Activated naive CD4-positive, alpha-beta T cell treated with anti-CD3 and anti-CD28 coated beads for 36 hours (primary cell): ENCODE data around the gene KIR2DL1. TPM values are rescaled to one million over a fixed set of nuclear protein-coding genes. Genes with fewer than 3 reads are reported as not detected.
"Not testable (repeated sequence)": the region's sequence is repeated elsewhere in the genome, so short reads cannot be mapped to it uniquely, and the experiment has no call there.

Experiments used
- CTCF ChIA-PET: fragments of 350-600 bp; sonication (Branson Sonifier 250); formaldehyde crosslinking; loops from one replicate; lab custom pipeline; 2021; ENCODE audit warnings: antibody characterized with exemption; lab: Charles Lee
- DNase-seq: peaks from one replicate; pipeline ENCODE4 v3.0.0-alpha.2; 2020
- H3K27ac Mint-ChIP-seq: one replicate; pipeline ENCODE4 v1.8.0; 2021; ENCODE audit warnings: mild to moderate bottlenecking, mixed read lengths
- H3K27me3 Mint-ChIP-seq: one replicate; pipeline ENCODE4 v1.8.0; 2021; ENCODE audit warnings: low read depth, mixed read lengths
- H3K36me3 Mint-ChIP-seq: one replicate; pipeline ENCODE4 v1.8.0; 2021; ENCODE audit warnings: low read depth, mixed read lengths
- H3K4me1 Mint-ChIP-seq: one replicate; pipeline ENCODE4 v1.8.0; 2021; ENCODE audit warnings: low read depth, mixed read lengths
- H3K4me3 Mint-ChIP-seq: one replicate; pipeline ENCODE4 v1.8.0; 2021; ENCODE audit warnings: mild to moderate bottlenecking, moderate library complexity, mixed read lengths
- H3K9me3 Mint-ChIP-seq: one replicate; pipeline ENCODE4 v1.8.0; 2021; ENCODE audit warnings: mixed read lengths
- intact Hi-C: fragments of 100-400 bp; cut with micrococcal nuclease; formaldehyde crosslinking; loops from one replicate; pipeline ENCODE4 v1.15.1; 2023
- total RNA-seq, 2 experiments: library from RNA; stranded (reverse); gene quantifications; one replicate each; pipeline ENCODE4 v1.2.3, GENCODE V29; 2021

KIR2DL1 gene
- total RNA-seq, 2 experiments from 2014 or later: not detected

DNA sequence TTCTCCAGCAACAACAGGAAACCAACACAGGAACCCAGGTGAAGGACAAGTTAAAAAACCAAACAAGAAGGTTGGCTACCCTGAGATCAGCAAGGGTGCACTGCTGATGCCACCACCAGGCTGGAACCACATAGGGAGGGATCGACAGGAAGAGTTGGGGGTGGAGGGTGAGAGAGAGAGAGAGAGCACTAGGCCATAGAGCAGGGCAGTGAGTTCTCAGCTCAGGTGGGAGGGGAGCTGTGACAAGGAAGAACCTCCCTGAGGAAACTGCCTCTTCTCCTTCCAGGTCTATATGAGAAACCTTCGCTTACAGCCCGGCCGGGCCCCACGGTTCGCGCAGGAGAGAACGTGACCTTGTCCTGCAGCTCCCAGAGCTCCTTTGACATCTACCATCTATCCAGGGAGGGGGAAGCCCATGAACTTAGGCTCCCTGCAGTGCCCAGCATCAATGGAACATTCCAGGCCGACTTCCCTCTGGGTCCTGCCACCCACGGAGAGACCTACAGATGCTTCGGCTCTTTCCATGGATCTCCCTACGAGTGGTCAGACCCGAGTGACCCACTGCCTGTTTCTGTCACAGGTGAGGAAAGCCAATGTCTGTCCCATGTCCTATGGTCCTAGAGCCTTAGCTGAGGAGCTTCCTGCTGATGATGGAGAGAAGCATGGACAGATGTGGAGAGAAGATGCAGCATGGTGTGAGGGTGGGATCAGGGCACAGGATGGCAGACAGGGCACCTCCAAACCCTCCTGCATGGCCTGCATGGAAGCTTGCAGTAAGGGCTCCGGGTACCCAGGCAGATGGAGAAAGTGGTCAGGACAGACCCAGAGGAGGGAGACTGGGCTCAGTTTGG lies 36.3 kb downstream of the KIR2DL1 start:
- H3K4me3 Mint-ChIP-seq: no peak overlapping the region
- no peaks in the 10 kb centered on the region for H3K4me1 Mint-ChIP-seq
- intact Hi-C loops: no loop called here
- H3K9me3 Mint-ChIP-seq: peaks cover 2% of the 10 kb centered on the region
- H3K36me3 Mint-ChIP-seq: no peaks in the 10 kb centered on the region
- CTCF ChIA-PET: interaction anchor here (0.6 to 0.7 kb wide), 2 partner anchors 28 to 1989 kb away, joined by 3 to 7 read pairs; no protein-coding TSS in a partner anchor
- DNase-seq: no peak
- peaks cover 12% of the 10 kb centered on the region for H3K27me3 Mint-ChIP-seq
- no peak overlapping the region for H3K27ac Mint-ChIP-seq

DNA sequence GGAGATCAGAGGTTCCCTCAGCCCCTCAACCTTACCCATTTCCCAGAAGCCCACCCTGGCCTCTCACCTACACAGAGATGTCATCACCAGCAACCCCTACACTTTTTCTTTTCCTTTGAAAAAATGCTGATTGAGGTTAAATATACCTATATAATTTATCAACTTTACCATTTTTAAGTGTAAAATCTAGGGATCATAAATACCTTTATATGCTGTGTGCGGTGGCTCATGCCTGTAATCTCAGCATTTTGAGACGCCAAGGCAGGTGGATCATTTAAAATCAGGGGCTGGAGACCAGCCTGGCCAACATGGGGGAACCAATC lies 36.9 kb downstream of the KIR2DL1 start:
- H3K27ac Mint-ChIP-seq: no peak overlapping the region
- intact Hi-C loops: no loop called here
- no peaks in the 10 kb centered on the region for H3K36me3 Mint-ChIP-seq
- CTCF ChIA-PET: no interaction called here
- peaks cover 12% of the 10 kb centered on the region for H3K27me3 Mint-ChIP-seq
- no peaks in the 10 kb centered on the region for H3K4me1 Mint-ChIP-seq
- H3K4me3 Mint-ChIP-seq: no peak overlapping the region
- DNase-seq: no peak
- peaks cover 2% of the 10 kb centered on the region for H3K9me3 Mint-ChIP-seq

DNA sequence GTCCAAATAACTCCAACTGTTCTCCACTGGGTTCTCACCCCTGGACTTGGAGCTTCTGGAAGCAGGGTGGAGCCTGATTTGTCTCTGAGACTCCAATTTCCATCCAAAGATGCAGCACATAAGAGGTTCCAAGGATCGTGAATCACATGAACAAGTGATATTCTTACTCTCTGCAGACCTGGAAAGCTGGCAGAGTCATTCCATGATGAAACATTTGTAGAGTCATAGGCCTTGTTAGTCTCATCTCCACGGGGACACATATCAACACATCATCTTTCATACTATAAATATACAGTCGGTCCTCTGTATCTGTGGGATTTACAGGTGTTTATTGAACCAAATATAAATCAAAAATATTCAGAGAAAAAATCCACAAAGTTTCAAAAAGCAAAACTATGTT lies 45.0 kb downstream of the KIR2DL1 start:
- H3K4me1 Mint-ChIP-seq, H3K36me3 Mint-ChIP-seq, H3K4me3 Mint-ChIP-seq, intact Hi-C loops, DNase-seq, H3K27ac Mint-ChIP-seq, CTCF ChIA-PET, H3K9me3 Mint-ChIP-seq, H3K27me3 Mint-ChIP-seq: not testable (repeated sequence)

DNA sequence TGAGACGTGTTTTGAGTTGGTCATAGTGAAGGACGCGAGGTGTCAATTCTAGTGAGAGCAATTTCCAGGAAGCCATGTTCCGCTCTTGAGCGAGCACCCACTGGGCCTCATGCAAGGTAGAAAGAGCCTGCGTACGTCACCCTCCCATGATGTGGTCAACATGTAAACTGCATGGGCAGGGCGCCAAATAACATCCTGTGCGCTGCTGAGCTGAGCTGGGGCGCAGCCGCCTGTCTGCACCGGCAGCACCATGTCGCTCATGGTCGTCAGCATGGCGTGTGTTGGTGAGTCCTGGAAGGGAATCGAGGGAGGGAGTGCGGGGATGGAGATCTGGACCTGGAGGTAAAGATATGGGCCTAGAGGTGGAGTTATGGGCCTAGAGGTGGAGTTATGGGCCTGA lies 46.7 kb downstream of the KIR2DL1 start, which contains the start of gene KIR3DL1:
Gene KIR3DL1, plus strand, starts transcription at position 218 of the 400 bp plus-strand sequence.
- H3K27me3 Mint-ChIP-seq, H3K4me1 Mint-ChIP-seq, H3K9me3 Mint-ChIP-seq, DNase-seq, intact Hi-C loops, H3K4me3 Mint-ChIP-seq, CTCF ChIA-PET, H3K36me3 Mint-ChIP-seq, H3K27ac Mint-ChIP-seq: not testable (repeated sequence)

DNA sequence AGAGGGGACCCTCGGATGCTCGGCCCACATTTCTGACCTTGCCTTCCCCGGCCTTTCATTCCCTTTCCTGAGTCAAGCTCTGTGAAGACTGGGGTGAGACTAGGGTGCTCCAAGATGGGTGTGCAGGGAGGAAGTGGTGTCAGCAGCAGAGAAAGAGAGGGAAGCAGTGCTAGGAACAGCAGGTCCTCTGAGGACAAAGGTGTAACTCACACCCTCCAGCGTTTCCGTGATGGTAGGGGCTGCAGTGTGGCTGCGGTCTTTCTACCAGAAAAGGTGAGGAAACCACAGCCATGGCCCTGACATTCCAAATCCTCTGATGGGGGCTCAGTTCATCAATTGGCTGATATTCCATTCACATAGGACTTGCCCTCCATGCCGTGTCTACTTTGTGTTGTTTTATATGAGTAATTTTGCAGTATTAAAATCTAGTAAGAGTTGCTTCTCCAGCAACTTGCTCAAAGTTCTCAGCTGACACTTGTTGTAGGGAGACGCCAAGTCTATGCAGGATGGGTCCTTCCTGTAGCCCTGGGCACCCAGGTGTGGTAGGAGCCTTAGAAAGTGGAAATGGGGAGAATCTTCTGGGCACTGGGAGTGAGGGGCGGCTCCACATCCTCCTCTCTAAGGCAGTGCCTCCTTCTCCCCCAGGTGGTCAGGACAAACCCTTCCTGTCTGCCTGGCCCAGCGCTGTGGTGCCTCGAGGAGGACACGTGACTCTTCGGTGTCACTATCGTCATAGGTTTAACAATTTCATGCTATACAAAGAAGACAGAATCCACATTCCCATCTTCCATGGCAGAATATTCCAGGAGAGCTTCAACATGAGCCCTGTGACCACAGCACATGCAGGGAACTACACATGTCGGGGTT lies 48.3 kb downstream of the KIR2DL1 start:
- no peak for DNase-seq
- H3K27me3 Mint-ChIP-seq: peaks cover 3% of the 10 kb centered on the region
- no peaks in the 10 kb centered on the region for H3K36me3 Mint-ChIP-seq
- no peak overlapping the region for H3K4me3 Mint-ChIP-seq
- H3K9me3 Mint-ChIP-seq: no peaks in the 10 kb centered on the region
- no peak overlapping the region for H3K27ac Mint-ChIP-seq
- intact Hi-C loops: no loop called here
- CTCF ChIA-PET: no interaction called here
- H3K4me1 Mint-ChIP-seq: no peaks in the 10 kb centered on the region

DNA sequence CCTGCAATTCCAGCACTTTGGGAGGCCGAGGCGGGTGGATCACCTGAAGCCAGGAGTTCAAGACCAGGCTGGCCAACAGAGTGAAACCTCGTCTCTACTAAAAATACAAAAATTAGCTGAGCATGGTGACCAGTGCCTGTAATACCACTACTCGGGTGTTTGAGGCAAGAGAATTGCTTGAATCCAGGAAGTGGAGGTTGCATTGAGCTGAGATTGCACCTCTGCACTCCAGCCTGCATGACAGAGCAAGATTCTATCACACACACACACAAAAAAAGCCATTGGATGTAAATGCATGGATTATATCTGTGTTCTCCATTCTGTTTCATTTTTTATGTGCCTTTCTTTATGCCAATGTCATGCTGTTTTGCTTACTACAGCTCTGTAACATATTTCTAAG lies 54.8 kb downstream of the KIR2DL1 start:
- H3K9me3 Mint-ChIP-seq, DNase-seq, H3K36me3 Mint-ChIP-seq, H3K27me3 Mint-ChIP-seq, H3K4me1 Mint-ChIP-seq, H3K4me3 Mint-ChIP-seq, intact Hi-C loops, CTCF ChIA-PET, H3K27ac Mint-ChIP-seq: not testable (repeated sequence)

DNA sequence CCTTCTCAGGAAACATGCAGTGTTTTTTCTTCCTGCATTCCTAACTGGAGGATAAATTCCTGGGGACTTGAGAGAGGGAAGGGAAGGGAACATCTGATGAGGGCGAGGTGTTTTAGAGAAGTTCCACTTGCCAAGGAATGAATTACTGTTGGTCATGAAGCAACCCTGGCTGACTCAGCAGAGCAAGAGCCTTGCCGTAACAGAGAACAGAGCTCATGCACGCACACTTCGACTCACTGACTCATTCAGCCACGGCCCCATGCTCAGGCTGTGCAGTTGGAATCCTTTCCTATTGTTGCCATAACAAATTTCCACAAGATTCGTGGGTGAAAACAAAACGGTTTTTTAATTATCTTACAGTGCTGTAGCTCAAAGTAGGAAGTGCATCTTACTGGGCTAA lies 55.7 kb downstream of the KIR2DL1 start:
- H3K9me3 Mint-ChIP-seq, H3K27me3 Mint-ChIP-seq, H3K27ac Mint-ChIP-seq, intact Hi-C loops, H3K4me3 Mint-ChIP-seq, CTCF ChIA-PET, H3K4me1 Mint-ChIP-seq, H3K36me3 Mint-ChIP-seq, DNase-seq: not testable (repeated sequence)

DNA sequence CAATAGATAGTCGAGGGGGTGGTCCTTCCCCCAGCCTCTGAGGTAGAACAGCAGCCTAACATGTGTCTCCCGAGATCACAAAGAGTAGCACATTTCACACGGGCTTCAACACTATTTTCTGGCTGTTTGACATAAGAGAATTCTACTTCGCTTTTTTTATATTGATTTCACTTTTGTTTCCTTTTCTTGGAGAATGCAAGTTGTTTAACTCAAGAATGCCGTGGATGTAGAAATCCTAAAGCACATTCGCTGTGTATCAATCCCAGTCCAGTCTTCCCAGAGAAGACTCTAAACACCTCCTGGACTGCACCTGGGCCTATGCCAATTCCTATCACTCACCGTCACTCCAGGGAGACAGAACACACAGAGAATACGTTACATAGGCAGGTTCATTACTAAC lies 58.5 kb downstream of the KIR2DL1 start:
- H3K36me3 Mint-ChIP-seq, DNase-seq, H3K9me3 Mint-ChIP-seq, H3K27me3 Mint-ChIP-seq, intact Hi-C loops, H3K4me1 Mint-ChIP-seq, H3K4me3 Mint-ChIP-seq, CTCF ChIA-PET, H3K27ac Mint-ChIP-seq: not testable (repeated sequence)

DNA sequence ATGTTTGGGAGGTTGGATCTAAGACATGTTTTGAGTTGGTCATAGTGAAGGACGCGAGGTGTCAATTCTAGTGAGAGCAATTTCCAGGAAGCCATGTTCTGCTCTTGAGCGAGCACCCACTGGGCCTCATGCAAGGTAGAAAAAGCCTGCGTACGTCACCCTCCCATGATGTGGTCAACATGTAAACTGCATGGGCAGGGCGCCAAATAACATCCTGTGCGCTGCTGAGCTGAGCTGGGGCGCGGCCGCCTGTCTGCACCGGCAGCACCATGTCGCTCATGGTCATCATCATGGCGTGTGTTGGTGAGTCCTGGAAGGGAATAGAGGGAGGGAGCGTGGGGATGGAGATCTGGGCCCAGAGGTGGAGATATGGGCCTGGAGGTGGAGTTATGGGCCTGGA lies 62.9 kb downstream of the KIR2DL1 start, which contains the start of gene KIR2DS4:
Gene KIR2DS4, plus strand, starts transcription at position 181 of the 400 bp plus-strand sequence.
- H3K4me1 Mint-ChIP-seq, DNase-seq, H3K27me3 Mint-ChIP-seq, intact Hi-C loops, H3K9me3 Mint-ChIP-seq, H3K4me3 Mint-ChIP-seq, CTCF ChIA-PET, H3K27ac Mint-ChIP-seq, H3K36me3 Mint-ChIP-seq: not testable (repeated sequence)

Other genes with a start within 250 kb of the KIR2DL1 start
- gene LILRA2, start 196.0 kb upstream of the KIR2DL1 start, total RNA-seq: not detected
- not detected for gene LILRA1, start 176.2 kb upstream of the KIR2DL1 start, total RNA-seq
- gene LILRB1, start 139.3 kb upstream of the KIR2DL1 start, total RNA-seq: under 1 TPM in 1 of 2 experiments, not detected in 1; 0.36 TPM
- gene LILRB4, start 106.8 kb upstream of the KIR2DL1 start, total RNA-seq: not detected
- gene KIR3DL3, start 45.4 kb upstream of the KIR2DL1 start, total RNA-seq: not detected
- gene KIR2DL3, start 31.3 kb upstream of the KIR2DL1 start, total RNA-seq: not detected
- not detected for gene KIR2DL4, start 33.8 kb downstream of the KIR2DL1 start, total RNA-seq
- not detected for gene KIR3DL1, start 46.7 kb downstream of the KIR2DL1 start, total RNA-seq
- not detected for gene KIR2DS4, start 62.9 kb downstream of the KIR2DL1 start, total RNA-seq
- under 1 TPM in 1 of 2 experiments, not detected in 1; 0.17 TPM for gene KIR3DL2, start 80.7 kb downstream of the KIR2DL1 start, total RNA-seq
- not detected for gene FCAR, start 104.4 kb downstream of the KIR2DL1 start, total RNA-seq
- not detected for gene NCR1, start 136.4 kb downstream of the KIR2DL1 start, total RNA-seq
- gene NLRP7, start 177.7 kb downstream of the KIR2DL1 start, total RNA-seq: not detected
- 1 to 10 TPM; 5.5 TPM for gene NLRP2, start 196.6 kb downstream of the KIR2DL1 start, total RNA-seq